HG02798 (cell line): ENCODE results near the gene UBE2V1.
"Not testable (repeated sequence)": the region's sequence is repeated elsewhere in the genome, so short reads cannot be mapped to it uniquely, and the experiment has no call there.

Experiments used
- ATAC-seq: cut with Tn5 transposase; IDR thresholded peaks from one replicate; pipeline ENCODE4 v1.9.1; 2021; ENCODE audit warnings: mild to moderate bottlenecking; ENCODE audit not compliant: unreplicated experiment, poor library complexity

Gene UBE2V1

GRCh38 chr20:50112512-50113419 lies at the start of gene UBE2V1:
UBE2V1 (minus strand) TSS chr20:50113150; CDS start chr20:50113128, 22 bp downstream.
- peak; percentile 56 for ATAC-seq

DNA sequence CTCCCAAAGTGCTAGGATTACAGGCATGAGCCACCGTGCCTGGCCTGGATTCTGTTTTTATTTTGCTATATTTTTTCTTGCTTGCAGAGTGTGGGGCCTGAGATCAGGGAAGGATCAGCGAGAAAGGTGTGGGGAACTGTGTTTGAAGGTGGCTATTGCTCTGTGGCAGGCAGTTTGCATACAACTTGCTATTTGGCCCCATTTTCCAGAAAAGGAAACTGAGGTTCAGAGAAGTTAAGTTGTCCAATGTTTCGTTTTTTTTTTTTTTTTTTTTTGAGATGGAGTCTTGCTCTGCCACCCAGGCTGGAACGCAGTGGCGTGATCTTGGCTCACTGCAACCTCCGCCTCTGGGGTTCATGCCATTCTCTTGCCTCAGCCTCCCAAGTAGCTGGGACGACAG lies 48.5 kb upstream of the UBE2V1 start:
- not testable (repeated sequence) for ATAC-seq

DNA sequence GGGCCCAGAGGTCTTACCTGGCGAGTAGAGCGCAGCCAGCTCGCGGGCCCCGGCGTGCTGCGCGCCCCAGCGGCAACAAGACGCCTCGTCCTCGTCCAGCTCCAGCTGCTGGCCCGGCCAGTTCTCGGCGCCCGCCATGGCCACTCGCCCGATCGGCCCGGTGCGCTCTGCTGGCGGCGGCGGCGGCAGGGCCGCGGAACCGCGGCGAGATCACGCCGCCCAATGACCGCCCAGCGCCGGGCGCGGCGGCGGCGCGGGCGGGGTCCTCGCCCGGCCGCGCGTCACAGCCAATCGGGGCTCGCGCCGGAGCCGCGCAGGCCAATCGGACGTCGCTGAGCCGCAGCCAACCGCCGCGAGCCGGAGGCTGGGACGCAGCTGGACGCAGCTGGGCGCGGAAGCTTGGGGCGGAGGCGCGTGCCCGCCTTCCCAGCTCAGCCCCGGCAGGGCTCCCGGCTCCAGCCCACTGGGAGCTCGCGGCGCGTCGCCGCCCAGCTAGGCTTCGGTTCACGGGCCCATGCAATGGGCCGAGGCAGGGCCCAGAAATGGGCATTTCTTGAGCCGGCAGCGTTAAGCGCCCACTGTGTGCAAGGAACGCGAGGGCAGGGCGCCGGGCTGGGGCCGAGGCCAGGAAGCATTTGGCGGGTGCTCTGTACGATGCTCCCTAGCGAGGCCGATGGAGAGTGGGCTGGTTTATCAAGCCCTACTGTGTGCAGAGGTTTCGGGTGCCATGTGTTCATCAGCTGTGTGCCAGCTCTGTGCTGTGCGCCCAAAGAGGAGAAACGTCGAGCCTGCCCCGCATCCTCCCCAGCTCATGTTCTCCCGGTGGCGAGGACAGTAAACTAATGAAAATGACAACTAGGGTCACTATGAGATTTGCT lies 40.8 kb upstream of the UBE2V1 start, which contains the start of gene PEDS1:
PEDS1 (minus strand) TSS at position 224 of the 878 bp plus-strand sequence; CDS start at position 138, 86 bp downstream.
- ATAC-seq: peak; percentile 97

DNA sequence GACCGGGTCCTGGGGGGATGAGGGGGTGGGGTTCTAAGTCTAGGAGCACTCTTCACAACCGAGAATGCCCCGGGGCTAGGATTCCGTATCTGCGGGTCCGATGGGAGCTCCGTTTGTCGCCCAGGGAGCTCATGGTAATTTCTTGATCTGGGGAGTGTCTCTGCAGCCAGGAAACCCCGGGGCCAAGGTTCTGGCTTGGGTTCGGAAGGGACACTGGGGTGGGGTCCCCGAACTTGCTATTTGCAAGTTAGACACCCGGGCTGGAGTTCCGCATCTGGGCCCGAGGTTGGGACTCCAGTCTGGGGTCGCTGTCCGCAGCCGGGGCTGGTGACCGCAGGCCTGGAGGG lies 40.2 kb upstream of the UBE2V1 start:
- ATAC-seq: no peak

- no peak for ATAC-seq
Measured at GRCh38 chr20:50152394-50153152, 39.6 kb upstream of the UBE2V1 start.

DNA sequence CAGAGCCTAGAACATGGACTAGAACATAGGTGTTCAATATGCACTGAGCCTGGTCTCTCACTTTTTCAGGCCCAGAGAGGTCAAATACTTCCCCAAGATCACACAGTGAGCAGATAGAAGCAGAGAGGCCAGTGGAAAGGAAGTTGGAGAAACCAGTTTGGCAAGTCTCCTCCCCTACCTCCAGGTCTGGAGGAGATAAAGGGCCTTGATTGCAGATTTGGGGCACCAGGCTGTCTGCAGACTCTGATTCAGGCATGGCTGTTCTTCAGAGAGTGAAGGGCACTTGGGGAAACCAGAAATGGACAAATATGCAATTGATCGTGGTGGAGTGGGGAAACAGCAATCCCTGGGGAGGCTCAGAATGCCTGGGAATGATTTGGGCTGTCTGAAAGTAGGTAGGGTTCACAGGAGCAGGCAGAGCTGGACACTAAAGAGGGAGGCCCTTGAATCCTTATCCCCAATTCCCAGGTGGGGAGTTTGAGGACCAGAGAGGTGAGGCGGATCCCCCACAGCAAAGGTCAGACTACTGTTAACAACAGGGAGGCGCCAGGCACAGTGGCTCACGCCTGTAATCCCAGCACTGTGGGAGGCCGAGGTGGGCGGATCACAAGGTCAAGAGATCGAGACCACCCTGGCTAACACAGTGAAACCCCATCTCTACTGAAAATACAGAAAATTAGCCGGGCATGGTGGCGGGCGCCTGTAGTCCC lies 38.2 kb upstream of the UBE2V1 start:
- ATAC-seq: no peak

DNA sequence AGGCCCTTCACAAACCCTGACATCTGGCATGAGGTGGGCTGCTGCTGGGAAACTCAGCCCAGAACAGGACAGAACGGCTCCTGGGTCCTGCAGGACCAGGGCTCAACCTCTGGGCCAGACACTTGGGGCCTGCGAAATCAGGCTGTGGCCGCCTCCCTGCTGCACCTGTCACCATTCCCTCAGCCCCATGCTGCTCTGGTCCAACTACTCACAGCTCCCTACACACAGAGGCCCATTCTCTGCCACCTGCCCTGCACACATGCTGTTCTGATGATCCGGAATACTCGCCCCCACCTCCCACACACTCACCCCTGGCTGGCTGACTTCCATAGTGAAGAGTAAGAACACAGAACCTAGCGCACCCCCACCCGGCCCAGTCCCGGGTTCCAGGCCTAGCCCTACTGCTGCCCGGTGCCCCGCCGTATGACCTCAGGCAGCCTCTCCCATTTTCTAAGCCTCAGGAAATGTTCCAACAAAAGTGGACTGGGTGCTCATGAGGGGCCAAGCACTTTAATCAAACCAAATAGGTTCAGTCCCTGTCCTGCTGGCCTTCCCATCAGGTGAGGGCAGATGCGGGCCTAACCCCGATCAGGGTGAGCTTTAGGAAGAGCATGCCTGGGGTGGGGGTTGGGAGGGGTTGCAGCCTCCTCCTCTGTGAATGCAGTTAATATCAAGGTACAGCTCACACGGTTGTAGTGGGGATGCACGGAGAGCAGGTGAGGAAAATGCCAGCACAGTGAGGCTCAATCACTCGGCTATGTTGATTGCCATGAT lies 36.7 kb upstream of the UBE2V1 start:
- ATAC-seq: no peak

DNA sequence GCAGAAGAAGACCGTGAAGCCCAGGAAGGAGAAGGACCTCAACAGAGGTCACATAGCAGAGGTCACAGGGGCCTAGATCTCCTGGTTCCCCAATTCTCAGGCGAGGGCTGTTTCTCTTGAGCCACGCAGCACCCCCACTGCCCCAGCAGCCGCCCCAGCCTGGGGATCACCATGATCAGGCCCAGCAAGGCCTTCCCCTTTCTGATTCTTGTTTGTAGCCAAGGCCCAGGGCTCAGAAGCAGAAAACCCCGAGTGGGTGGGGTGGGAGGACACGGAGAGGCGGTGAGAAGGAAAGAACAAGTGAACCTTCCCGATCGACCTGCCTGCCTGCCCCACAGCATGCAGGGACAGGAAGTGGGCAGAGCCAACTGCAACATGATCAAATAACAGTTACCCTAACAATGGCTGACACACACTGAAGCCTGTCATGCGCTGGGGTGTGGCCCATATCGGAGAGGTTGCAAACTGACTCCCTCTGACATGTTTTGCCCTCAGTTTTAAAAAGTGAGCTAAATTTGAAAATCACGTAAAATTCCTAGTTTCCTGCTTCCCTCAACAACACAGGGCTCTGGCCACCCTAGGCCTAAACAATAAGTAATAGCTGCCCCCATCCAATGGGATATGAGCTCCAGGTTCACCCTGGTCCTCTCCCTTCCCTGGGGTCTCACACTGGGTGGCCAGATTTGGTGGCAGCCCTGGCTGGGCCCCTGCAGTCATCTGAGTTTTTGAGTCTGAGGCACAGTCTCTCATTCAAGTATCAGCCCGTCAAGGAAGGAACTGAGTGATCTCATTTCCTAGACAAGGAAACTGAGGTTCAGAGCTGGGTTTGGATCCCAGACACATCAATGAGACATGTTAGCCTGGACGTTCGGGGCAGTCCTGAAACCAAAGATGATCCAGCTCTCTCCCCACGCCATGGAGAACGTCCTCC lies 34.0 kb upstream of the UBE2V1 start:
- peak; percentile 65 for ATAC-seq

DNA sequence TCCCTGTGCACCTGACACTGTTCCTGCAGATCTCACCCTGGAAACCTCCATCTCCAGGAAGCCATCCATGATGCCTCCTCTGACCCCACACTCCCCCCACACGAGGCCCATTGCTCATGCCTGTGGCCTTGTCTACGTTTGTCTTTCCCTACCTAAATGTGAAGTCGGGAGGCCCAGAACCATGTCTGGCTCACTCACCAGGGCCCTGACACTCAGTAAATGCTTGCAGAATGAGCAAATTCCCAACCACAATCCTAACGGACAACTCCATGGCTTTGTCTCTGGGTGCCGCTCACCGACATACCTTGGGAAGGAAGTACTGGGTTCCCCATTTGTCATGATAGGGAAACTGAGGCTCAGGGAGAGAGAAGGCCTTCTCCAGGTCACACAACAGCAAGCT lies 33.3 kb upstream of the UBE2V1 start:
- ATAC-seq: no peak

DNA sequence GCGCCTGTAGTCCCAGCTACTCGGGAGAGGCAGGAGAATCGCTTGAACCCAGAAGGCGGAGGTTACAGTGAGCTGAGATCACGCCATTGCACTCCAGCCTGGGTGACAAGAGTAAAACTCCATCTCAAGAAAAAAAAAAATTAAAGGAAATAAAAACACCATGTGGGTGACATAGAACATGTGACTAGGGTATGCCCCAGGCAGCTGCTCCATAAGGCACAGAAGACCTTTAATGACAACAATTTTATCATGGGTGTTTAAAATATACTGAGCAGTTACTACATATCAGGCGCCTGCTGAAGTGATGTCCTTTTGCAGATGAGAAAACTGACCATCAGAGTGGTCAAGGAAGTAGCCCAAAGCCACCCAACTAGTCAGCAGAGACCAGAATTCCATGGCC lies 32.6 kb upstream of the UBE2V1 start:
- no peak for ATAC-seq

DNA sequence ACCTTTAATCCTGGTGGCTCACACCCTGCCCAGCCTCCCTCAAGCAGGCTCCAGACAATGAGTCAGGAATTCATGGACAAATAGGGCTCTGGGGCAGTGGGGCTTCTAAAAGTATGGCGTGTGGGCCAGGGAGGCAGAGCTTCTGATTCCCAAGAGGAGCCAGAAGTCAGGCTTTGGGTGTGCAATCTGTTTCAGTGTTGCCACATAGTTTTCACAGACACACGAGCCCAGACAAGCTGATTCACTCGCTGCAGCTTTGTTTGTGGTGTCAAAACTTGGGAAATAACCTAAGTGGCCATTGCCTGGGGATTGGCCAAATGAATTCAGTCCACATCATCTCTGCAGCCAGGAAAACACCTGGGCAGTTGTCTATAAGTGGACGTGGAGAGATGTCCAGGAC lies 31.4 kb upstream of the UBE2V1 start:
- no peak for ATAC-seq

DNA sequence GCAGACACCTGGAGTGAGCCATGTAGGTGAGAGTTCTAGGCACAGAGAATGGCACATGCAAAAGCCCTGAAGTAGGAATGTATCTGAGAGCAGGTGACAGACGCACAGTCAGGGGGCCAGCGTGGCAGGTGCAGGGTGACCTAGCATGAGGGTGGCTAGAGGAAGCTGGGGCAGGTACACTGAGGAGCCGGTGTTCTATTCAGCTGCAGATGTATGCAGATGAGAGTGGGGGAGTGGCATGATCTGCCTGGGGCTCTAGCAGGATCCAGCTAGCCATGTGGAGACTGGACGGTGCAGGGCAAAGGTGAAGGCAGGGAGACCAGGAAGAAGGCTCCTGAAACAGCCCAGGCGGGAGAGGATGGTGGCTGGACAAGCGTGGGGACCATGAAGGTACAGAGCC lies 29.9 kb upstream of the UBE2V1 start:
- ATAC-seq: no peak

GRCh38 chr20:50141811-50142561 lies 29.0 kb upstream of the UBE2V1 start:
- ATAC-seq: no peak

DNA sequence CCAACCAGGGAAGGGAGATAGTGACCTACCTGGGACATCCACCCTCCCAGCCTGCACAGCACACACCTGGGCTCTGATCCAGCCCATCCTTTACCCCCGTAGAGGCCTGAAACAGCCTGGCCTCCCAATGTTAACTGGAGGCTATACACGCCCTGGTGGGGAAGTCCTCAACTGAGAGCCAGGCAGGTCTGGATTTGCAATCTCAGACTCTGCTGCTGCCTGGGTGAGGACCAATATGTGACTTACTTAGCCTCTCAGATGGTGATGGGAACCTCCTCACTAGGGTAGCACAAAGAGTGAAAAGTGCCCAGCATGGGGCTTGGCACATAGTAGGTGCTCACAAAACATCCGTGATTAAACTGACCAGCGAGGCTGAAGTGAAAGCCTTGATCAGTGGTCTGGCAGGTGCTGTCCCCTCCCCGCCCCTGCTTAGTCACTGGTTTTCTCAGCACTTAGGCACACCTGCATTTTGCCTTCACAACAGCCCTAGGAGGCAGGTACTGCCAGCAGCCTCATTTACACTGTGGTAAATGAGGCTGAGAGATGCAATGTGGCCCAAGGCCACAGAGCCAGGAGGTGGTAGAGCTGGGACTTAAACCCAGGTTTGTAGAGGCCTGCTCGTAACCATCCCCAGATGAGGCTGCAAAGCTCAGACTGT lies 28.2 kb upstream of the UBE2V1 start:
- no peak for ATAC-seq

DNA sequence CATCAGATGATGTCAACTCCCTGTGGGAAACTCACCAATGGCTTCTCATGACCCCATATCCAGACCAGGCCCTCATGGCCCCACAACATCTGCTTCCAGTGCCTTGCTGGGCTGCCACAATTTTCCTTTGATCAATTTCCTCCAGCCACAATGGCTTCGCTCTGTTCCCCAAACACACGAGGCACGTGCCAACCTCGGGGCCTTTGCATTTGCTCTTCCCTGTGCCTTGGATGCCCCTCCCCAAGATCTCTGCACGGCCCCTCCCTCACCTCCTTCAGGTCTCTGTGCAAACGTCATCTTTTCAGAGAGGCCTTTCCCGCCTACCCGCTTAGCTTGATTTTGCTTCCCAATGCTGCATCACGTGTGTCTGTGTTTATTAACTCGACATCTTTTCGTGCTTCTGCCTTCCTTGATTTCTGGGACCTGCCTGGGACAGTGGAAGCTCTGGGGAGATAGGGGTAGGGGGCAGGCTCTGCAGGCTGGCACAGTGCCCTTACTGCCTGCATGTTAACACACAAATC lies 27.4 kb upstream of the UBE2V1 start:
- no peak for ATAC-seq

DNA sequence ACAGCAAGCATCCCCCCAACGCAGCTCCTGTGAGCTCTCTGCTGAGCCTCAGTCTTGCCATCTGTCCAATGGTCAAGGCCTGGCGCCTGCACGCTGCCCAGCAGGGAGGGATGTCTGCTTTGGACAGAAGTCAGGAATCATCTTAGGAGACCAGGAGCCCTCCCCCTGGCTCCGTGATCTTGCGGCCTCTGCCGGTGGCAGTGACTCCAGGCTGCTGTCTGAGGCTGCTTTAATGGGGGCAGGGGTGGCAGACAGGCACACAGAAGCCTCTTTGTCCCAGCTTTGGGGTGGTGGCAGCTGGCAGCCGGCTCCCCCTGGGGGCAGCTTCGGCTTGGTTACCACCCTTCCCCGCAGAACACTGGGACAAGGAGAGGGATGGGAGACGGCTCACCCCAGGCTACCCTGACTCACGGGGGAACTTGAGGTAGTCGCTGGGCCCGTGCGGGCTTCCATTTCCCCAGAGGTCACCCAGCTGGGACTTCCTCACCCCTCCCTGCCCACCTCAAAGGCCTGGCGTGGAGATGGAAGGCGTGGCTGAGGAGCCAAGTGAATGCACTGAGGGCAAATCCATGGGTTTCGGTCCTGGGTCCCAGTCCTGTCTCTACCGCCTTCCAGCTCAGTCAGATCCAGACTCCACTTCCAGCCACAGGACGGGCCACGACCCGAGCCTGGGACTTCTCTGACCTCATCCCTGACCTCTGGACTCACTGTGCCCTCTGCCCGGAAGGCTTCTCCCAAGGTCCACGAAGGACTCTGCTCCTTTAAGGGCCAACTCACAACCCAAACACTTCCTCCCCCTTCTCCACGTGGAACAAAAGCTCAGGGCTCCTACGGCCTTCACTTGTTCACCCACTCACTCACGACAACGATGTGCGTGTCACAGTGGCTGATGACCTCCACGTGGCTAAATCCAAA lies 25.8 kb upstream of the UBE2V1 start:
- ATAC-seq: no peak
